ENCODE measurements around the gene PIK3R2.

- TF ChIP-seq RAD21 (IDR thresholded peaks at IDR 0.05) (no peak), EGR1 (IDR thresholded peaks at IDR 0.05; ENCODE audit: low read depth in 2 of 2) (no peak), CTCF (IDR thresholded peaks at IDR 0.05; ENCODE audit: low read depth, low read length, missing input control) (no peak), ZBTB33 (IDR thresholded peaks at IDR 0.05) (no peak), GABPA (IDR thresholded peaks at IDR 0.05 in 1 of 2, conservative IDR thresholded peaks at IDR 0.05 in 1 of 2) (no peak), RXRA (IDR thresholded peaks at IDR 0.05) (no peak), HNF4G (IDR thresholded peaks at IDR 0.05) (no peak), TAF1 (conservative IDR thresholded peaks at IDR 0.05) (no peak)
- TF ChIP-seq, protein P1, sequence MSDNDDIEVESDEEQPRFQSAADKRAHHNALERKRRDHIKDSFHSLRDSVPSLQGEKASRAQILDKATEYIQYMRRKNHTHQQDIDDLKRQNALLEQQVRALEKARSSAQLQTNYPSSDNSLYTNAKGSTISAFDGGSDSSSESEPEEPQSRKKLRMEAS (IDR thresholded peaks at IDR 0.05), result no peak
- TF ChIP-seq, protein P2, sequence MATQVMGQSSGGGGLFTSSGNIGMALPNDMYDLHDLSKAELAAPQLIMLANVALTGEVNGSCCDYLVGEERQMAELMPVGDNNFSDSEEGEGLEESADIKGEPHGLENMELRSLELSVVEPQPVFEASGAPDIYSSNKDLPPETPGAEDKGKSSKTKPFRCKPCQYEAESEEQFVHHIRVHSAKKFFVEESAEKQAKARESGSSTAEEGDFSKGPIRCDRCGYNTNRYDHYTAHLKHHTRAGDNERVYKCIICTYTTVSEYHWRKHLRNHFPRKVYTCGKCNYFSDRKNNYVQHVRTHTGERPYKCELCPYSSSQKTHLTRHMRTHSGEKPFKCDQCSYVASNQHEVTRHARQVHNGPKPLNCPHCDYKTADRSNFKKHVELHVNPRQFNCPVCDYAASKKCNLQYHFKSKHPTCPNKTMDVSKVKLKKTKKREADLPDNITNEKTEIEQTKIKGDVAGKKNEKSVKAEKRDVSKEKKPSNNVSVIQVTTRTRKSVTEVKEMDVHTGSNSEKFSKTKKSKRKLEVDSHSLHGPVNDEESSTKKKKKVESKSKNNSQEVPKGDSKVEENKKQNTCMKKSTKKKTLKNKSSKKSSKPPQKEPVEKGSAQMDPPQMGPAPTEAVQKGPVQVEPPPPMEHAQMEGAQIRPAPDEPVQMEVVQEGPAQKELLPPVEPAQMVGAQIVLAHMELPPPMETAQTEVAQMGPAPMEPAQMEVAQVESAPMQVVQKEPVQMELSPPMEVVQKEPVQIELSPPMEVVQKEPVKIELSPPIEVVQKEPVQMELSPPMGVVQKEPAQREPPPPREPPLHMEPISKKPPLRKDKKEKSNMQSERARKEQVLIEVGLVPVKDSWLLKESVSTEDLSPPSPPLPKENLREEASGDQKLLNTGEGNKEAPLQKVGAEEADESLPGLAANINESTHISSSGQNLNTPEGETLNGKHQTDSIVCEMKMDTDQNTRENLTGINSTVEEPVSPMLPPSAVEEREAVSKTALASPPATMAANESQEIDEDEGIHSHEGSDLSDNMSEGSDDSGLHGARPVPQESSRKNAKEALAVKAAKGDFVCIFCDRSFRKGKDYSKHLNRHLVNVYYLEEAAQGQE (IDR thresholded peaks at IDR 0.05), result no peak
These were observed 29.1 kb upstream of the PIK3R2 start for GRCh38 chr19:18123819-18124218.
